ENCODE data around the gene PAAF1. TPM values are rescaled to one million over a fixed set of nuclear protein-coding genes. Genes with fewer than 3 reads are reported as not detected.

Gene PAAF1
- total RNA-seq, 1 experiment from 2014 or later = 21.6 TPM

GRCh38 chr11:73939096-73939495 lies 62.3 kb downstream of the PAAF1 start:
- peaks cover 4% of the 10 kb centered on the region for H3K36me3 Mint-ChIP-seq (ENCODE audit: insufficient read depth, unreplicated experiment)
- ChIA-PET POLR2A (no interaction called here), CTCF (no interaction called here)
- no peaks in the 10 kb centered on the region for H3K27me3 Mint-ChIP-seq (ENCODE audit: insufficient read depth, unreplicated experiment)
- no TSS peak for BruUV-seq (replicated peaks)
- H3K9me3 Mint-ChIP-seq (ENCODE audit: unreplicated experiment) = peaks cover 19% of the 10 kb centered on the region
- no peak for DNase-seq (ENCODE audit: unreplicated experiment)
- no peak overlapping the region for H3K4me3 Mint-ChIP-seq (ENCODE audit: unreplicated experiment)
- H3K27ac Mint-ChIP-seq (ENCODE audit: low read depth, unreplicated experiment) = no peak overlapping the region
- intact Hi-C loops (cut with micrococcal nuclease) = no loop called here
- no peaks in the 10 kb centered on the region for H3K4me1 Mint-ChIP-seq (ENCODE audit: insufficient read depth, unreplicated experiment)
- TF ChIP-seq CTCF (IDR thresholded peaks at IDR 0.05; ENCODE audit: unreplicated experiment) = no peak

GRCh38 chr11:73940801-73941570 lies 64.2 kb downstream of the PAAF1 start:
- Mint-ChIP-seq H3K36me3 (ENCODE audit: insufficient read depth, unreplicated experiment) (no peaks in the 10 kb centered on the region), H3K4me1 (ENCODE audit: insufficient read depth, unreplicated experiment) (no peaks in the 10 kb centered on the region), H3K27me3 (ENCODE audit: insufficient read depth, unreplicated experiment) (no peaks in the 10 kb centered on the region), H3K4me3 (ENCODE audit: unreplicated experiment) (no peak overlapping the region), H3K27ac (ENCODE audit: low read depth, unreplicated experiment) (no peak overlapping the region), H3K9me3 (ENCODE audit: unreplicated experiment) (peaks cover 19% of the 10 kb centered on the region)
- TF ChIP-seq CTCF (IDR thresholded peaks at IDR 0.05; ENCODE audit: unreplicated experiment) = no peak
- no peak for DNase-seq (ENCODE audit: unreplicated experiment)
- BruUV-seq (replicated peaks) = no TSS peak
- CTCF ChIA-PET = interaction anchor here (0.9 to 1.7 kb wide), 2 partner anchors 9 to 14 kb away, joined by 4 to 8 read pairs; no protein-coding TSS in a partner anchor
- intact Hi-C loops (cut with micrococcal nuclease) = no loop called here
- POLR2A ChIA-PET = interaction anchor here (0.7 kb wide), 1 partner anchor 1144 kb away, joined by 3 read pairs; no protein-coding TSS in a partner anchor

- peaks cover 4% of the 10 kb centered on the region for H3K4me1 Mint-ChIP-seq (ENCODE audit: insufficient read depth, unreplicated experiment)
- H3K27ac Mint-ChIP-seq (ENCODE audit: low read depth, unreplicated experiment) = no peak overlapping the region
- intact Hi-C loops (cut with micrococcal nuclease) = no loop called here
- CTCF ChIA-PET = interaction anchor here (0.6 to 1.7 kb wide), 2 partner anchors 10 to 19 kb away, joined by 3 to 8 read pairs; no protein-coding TSS in a partner anchor
- H3K4me3 Mint-ChIP-seq (ENCODE audit: unreplicated experiment) = no peak overlapping the region
- POLR2A ChIA-PET = no interaction called here
- no peaks in the 10 kb centered on the region for H3K36me3 Mint-ChIP-seq (ENCODE audit: insufficient read depth, unreplicated experiment)
- TF ChIP-seq CTCF (IDR thresholded peaks at IDR 0.05; ENCODE audit: unreplicated experiment) = no peak
- H3K27me3 Mint-ChIP-seq (ENCODE audit: insufficient read depth, unreplicated experiment) = no peaks in the 10 kb centered on the region
- DNase-seq (ENCODE audit: unreplicated experiment) = no peak
- peaks cover 19% of the 10 kb centered on the region for H3K9me3 Mint-ChIP-seq (ENCODE audit: unreplicated experiment)
- no TSS peak for BruUV-seq (replicated peaks)
Measured at GRCh38 chr11:73942010-73942409, 65.2 kb downstream of the PAAF1 start.

GRCh38 chr11:73944085-73944484 lies 67.3 kb downstream of the PAAF1 start:
- H3K9me3 Mint-ChIP-seq (ENCODE audit: unreplicated experiment) = peaks cover 11% of the 10 kb centered on the region
- intact Hi-C loops (cut with micrococcal nuclease) = no loop called here
- POLR2A ChIA-PET = no interaction called here

More at GRCh38 chr11:73944085-73944484, 67.3 kb downstream of the PAAF1 start:
- Mint-ChIP-seq H3K27me3 (ENCODE audit: insufficient read depth, unreplicated experiment) (no peaks in the 10 kb centered on the region), H3K27ac (ENCODE audit: low read depth, unreplicated experiment) (no peak overlapping the region), H3K4me3 (ENCODE audit: unreplicated experiment) (no peak overlapping the region), H3K4me1 (ENCODE audit: insufficient read depth, unreplicated experiment) (peaks cover 6% of the 10 kb centered on the region), H3K36me3 (ENCODE audit: insufficient read depth, unreplicated experiment) (no peaks in the 10 kb centered on the region)
- TF ChIP-seq CTCF (IDR thresholded peaks at IDR 0.05; ENCODE audit: unreplicated experiment) = no peak
- no TSS peak for BruUV-seq (replicated peaks)
- CTCF ChIA-PET = no interaction called here
- DNase-seq (ENCODE audit: unreplicated experiment) = no peak
